GM18517 (cell line): ENCODE results near the gene RAB22A.
A peak's percentile ranks its signal among the peaks of the same experiment; 100 is the strongest.

Experiments used
- ATAC-seq: cut with Tn5 transposase; IDR thresholded peaks from one replicate; pipeline ENCODE4 v1.9.1; 2021; ENCODE audit warnings: mild to moderate bottlenecking, moderate library complexity; ENCODE audit not compliant: unreplicated experiment

RAB22A gene

GRCh38 chr20:58384821-58385220, 75.3 kb downstream of the RAB22A start:
- ATAC-seq: no peak

- no peak for ATAC-seq
Measured at GRCh38 chr20:58388028-58388601, 78.6 kb downstream of the RAB22A start.

DNA sequence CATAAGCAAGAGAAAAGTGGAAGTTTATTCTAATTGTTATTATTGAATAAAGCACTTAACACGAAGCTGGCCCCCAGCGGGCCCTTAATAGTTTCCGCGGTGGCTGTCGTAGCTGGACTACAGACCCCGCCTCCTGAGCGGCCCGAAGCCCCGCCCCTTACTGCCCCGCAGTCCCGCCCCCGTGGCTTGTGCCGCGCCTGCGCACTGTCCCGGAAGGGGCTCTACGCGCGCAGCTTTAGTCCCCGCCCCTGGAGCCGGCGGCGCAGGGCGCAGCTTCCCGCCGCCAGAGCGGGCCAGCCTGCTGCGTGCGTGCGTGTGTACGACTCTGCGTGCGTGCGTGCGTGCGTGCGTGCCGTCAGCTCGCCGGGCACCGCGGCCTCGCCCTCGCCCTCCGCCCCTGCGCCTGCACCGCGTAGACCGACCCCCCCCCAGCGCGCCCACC, 79.4 kb downstream of the RAB22A start, which contains the start of gene VAPB:
TSS of gene VAPB (plus strand) at position 348 of the 442 bp plus-strand sequence. CDS start 231 bp downstream, outside the sequence.
- peak; percentile 90 for ATAC-seq

GRCh38 chr20:58389324-58389967, 79.9 kb downstream of the RAB22A start:
- ATAC-seq: peak; percentile 17

DNA sequence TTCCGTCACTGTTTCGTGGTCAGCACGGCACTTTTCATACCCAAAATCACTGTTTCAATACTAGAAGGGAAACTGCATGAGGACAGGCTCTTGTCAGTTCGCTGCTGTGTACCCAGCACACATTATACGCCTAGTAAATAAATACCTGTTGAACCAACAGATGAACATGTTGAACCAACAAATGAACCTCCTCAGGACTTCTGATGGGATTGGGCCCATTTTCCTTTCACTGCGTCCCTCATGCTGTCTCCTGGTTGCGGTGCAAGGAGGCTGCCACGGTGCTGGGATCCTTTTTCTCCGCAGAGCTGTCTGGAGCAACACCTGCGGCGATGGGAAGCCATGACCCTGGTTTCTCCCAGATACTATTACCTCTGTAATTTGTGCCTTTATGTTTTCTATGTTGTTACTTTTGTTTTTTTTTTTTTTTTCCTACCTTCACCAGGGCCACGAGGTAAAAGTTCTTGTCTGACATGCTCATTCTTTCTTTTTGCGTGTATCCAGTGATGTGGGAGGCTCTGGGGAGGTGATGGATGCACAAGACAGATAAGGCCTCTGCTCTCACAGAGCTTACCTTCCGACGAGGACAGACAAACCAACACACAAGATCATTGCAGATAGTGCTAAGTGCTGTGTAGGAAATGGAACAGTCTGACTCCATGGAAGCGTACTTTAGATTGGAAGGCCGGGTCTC, 80.6 kb downstream of the RAB22A start:
- ATAC-seq: no peak

- no peak for ATAC-seq
Measured at GRCh38 chr20:58390659-58391035, 81.1 kb downstream of the RAB22A start.

- ATAC-seq: no peak
Measured at GRCh38 chr20:58392286-58392685, 82.8 kb downstream of the RAB22A start.

- no peak for ATAC-seq
Measured at GRCh38 chr20:58393299-58393698, 83.8 kb downstream of the RAB22A start.

- no peak for ATAC-seq
Measured at GRCh38 chr20:58394801-58395200, 85.3 kb downstream of the RAB22A start.

DNA sequence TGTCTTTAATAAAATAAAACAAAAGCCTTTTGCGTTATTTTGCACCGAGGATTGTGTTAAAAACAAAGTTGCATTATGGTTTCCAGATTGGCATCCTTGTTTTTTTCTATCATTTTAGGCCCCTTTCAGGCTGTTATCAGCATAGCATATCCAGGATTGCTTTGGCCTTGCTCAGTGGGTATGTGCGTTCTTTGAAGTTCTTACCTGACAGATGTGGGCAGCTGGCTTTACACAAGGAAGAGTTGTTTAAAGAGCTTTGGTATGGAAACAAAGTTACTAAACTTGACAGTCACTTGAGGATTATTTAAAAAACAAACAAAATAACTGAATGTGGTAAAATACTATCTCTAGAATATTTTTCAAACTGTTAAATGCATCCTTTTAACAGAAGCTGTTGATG, 86.1 kb downstream of the RAB22A start:
- no peak for ATAC-seq

DNA sequence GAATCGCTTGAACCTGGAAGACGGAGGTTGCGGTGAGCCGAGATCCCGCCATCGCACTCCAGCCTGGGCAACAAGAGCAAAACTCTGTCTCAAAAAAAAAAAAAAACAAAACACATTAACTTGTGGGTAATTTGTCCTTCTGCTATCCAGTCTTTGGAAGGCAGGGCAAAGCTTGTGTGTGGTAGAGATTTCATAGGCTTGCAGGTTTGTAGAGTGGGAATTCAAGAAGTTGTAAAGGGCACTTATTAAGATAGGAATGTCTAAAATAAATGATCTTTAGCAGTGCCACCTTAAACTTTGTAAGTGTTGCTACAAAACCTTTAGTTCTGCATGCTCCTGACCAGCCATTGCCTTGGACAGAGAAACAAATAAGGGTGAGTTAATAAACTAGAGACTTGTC, 87.9 kb downstream of the RAB22A start:
- ATAC-seq: no peak

DNA sequence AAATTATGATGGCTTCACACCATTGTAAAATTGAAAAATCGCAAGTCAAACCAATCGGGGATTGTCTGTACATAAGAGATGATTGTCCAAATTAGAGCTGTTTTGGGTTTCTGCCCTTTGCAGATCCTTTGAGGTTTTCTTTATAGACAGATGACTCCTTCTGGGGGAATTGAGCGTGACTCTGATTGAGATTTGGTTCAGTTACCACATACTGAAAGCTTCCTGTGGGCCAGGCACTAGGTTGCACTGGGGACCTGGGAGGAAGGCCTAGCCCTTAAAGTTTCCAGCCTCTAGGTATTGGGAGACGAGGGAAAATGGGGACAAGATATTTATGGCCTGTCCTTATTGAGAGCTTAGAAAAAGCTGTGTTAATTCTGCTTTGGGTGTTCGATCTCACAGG, 88.7 kb downstream of the RAB22A start:
- no peak for ATAC-seq

DNA sequence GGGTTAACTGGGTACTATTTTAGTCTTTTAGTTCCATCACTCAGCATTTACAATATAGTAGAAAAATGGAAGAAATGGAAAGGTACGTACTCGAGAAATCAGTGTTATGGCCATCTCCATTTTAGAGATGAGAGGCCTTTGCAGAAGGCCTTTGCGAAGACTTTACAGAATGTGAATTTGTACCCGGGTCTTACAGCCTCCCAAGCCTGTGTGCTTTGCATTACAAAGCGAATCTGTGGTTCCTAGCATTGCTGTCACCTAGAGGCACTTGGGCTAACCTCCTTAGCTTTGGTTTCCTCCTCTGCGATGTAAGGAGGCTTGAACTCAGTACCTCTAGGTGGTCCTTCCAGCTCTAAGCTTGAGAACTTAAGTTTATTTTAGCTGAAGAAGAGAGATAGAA, 90.4 kb downstream of the RAB22A start:
- ATAC-seq: no peak

- ATAC-seq: no peak
Measured at GRCh38 chr20:58401162-58401561, 91.6 kb downstream of the RAB22A start.

DNA sequence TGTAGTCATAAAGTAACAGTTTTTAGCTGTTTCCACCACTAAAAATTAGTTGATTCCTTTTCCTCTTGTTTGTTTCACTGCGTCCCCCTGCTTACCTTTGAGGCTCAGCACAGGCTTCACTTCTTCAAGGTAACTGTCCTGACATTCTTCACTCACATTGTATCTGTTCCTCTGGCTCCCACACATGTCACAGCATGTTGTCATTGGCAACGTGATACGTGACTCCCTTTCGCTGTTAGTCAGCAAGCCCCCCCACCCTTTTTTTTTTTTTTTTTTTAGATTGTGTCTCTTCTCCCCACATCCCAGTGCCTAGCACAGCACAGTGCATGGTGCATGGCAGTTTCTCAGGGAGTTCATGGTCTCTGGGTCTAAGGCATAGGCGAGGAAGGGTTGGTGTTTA, 92.8 kb downstream of the RAB22A start:
- ATAC-seq: no peak

DNA sequence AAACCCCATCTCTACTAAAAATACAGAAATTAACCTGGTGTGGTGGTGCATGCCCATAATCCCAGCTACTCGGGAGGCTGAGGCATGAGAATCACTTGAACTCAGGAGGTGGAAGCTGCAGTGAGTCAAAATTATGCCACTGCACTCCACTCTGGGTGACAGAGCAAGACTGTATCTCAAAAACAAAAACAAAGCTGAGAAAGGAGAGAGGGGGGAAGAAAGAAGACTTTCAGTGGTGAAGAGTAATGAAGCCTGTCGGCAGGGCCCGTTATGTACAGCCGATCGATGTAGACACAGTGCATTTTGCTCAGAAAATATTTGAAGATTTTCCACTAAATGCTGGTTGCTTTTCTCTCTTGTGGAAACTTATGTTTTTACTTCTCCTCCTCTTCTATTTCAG, 93.3 kb downstream of the RAB22A start:
- ATAC-seq: no peak

DNA sequence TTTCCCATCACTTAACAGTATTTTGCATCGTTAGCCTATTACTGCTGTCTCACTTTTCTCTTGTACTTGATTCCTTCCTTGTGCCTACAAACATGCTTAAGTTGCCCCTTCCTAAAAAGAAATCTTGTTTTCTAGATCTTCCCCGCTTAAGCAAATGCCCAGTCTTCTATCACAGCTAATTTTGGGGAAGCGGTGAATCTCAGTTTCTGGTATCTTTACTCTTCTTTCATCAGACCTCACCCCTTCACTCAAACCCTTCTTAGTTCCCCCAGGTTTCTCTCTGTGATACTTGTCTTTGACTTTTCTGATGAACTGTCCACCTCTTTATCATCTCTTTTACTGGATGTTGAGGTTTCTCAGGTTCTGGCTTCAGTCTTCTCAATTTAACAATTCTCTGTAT, 93.8 kb downstream of the RAB22A start:
- no peak for ATAC-seq

DNA sequence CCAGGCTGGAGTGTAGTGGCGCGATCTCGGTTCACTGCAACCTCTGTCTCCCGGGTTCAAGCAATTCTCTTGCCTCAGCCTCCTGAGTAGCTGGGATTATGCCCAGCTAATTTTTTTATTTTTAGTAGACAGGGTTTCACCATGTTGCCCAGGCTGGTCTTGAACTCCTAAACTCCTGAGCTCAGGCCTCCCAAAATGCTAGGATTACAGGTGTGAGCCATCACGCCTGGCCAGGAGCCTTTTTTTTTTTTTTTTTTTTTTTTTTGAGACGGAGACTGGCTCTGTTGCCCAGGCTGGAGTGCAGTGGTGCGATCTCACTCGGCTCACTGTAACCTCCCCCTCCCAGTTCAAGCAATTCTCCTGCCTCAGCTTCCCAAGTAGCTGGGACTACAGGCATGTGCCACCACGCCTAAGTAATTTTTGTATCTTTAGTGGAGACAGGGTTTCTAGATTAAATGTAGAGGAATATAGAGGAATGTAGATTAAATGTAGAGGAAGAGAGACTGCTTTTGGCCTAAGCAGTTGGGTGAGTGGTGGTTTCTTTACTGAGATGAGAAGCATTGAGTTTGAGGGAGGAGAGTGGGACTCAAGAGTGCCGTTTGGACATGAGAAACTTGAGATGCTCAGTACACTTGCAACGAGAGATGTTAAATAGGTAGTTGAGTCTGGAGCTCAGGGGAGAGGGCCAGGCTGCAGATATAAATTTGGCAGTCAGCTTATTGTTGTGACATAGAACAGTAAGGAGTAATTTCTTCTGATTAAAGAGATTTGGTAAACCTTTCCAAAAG, 96.2 kb downstream of the RAB22A start:
- no peak for ATAC-seq

DNA sequence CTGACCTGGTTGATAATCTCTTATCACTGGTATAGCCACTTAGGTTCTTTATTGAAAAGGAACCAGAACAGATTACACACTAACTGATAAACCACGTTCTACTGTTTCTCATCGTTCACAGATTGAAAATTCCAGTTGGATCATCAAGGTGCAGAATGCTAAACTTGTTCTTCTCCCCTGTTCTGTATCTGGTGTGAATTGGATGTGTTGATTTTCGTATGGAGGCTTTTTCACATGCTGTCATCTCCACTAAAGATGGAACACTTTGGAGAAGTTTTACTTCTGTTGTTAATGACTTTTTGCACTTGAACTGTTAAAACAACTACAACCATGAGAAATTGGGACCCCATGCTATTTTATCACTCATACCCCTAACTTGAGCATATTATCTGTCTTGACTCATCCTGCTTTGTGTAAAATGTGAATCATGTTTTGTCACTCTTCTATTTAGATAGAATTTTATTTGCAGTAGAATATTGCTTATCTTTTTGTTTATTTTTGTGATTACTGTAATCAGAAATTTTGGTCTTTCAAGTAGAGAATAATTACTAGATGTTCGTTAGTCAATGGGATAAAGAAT, 97.0 kb downstream of the RAB22A start:
- no peak for ATAC-seq

DNA sequence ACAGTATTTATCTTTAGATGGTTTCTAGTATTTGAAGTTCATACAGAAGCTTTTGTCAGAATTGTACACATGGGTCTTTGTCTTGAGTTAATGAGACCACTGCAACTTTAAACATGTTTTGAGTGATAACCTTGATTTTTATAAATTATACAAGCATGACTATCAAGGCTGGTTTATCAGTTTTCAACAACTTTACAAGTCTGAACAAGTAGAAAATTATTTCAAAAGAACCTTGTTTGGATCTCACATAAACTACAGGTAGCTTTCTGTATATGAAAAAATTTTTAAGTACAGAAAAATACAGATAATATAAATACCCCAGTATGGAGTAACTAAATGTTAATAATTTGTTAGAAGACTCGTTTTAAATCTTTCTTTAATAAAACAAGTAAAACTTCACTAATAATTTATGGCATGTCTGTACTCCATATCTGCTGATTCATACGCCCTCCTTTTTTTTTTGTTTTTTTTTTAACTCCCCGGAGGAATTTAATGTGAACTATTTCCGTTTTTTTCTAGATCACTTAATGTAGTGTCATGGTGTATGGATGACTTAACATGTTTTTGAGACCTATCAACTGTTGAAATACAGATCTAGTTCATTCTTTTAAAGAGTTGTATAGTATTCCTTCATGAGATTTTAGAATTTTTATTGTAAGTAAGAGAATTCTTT, 97.8 kb downstream of the RAB22A start:
- ATAC-seq: no peak
